ENCODE data around the gene GALNT2.

The GALNT2 gene

GRCh38 chr1:230169454-230170152, 102.6 kb downstream of the GALNT2 start:
- Histone ChIP-seq H3K4me3 (replicated peaks; ENCODE audit: insufficient read depth, low read length) (no peak overlapping the region), H3K27ac (replicated peaks) (no peak overlapping the region), H3K27me3 (ENCODE audit: insufficient read depth, poor library complexity, severe bottlenecking) (no peaks in the 10 kb centered on the region)
- DNase-seq (ENCODE audit: low read depth in 1 of 2, low spot score in 1 of 2), result no peak
- TF ChIP-seq SPI1 (IDR thresholded peaks at IDR 0.05; ENCODE audit: borderline replicate concordance, low read depth) (no peak), GABPA (IDR thresholded peaks at IDR 0.05; ENCODE audit: low read depth) (no peak), POLR2AphosphoS5 (IDR thresholded peaks at IDR 0.05; ENCODE audit: low read depth) (no peak), REST (IDR thresholded peaks at IDR 0.05; ENCODE audit: insufficient replicate concordance, low read depth) (no peak)
- TF ChIP-seq, protein P1, sequence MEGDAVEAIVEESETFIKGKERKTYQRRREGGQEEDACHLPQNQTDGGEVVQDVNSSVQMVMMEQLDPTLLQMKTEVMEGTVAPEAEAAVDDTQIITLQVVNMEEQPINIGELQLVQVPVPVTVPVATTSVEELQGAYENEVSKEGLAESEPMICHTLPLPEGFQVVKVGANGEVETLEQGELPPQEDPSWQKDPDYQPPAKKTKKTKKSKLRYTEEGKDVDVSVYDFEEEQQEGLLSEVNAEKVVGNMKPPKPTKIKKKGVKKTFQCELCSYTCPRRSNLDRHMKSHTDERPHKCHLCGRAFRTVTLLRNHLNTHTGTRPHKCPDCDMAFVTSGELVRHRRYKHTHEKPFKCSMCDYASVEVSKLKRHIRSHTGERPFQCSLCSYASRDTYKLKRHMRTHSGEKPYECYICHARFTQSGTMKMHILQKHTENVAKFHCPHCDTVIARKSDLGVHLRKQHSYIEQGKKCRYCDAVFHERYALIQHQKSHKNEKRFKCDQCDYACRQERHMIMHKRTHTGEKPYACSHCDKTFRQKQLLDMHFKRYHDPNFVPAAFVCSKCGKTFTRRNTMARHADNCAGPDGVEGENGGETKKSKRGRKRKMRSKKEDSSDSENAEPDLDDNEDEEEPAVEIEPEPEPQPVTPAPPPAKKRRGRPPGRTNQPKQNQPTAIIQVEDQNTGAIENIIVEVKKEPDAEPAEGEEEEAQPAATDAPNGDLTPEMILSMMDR (IDR thresholded peaks at IDR 0.05; ENCODE audit: insufficient read depth, low read length), result no peak

DNA sequence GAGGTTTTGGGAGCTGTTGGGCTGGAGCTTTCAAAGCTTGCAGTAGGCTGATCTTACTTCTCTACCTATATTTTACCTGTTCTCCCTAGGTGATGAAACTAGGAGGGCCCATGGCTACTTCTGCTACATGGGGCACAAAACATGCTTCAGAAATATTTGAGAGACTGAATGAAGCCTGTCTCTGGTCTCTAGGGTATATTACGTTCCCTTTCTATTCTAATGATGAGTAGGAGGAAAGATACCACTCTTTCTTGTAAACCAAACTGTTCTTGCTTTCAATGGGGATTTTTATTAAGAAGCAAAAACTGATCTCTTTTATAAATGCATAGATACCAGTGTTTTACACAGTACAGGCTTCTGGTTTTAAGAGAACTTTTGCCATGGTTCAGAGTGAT, 103.1 kb downstream of the GALNT2 start:
- no peak for TF ChIP-seq GABPA (IDR thresholded peaks at IDR 0.05; ENCODE audit: low read depth)
- no peak for TF ChIP-seq SPI1 (IDR thresholded peaks at IDR 0.05; ENCODE audit: borderline replicate concordance, low read depth)
- no peak for TF ChIP-seq REST (IDR thresholded peaks at IDR 0.05; ENCODE audit: insufficient replicate concordance, low read depth)
- TF ChIP-seq POLR2AphosphoS5 (IDR thresholded peaks at IDR 0.05; ENCODE audit: low read depth), result no peak
- TF ChIP-seq, protein P1 (IDR thresholded peaks at IDR 0.05; ENCODE audit: insufficient read depth, low read length), result no peak
- Histone ChIP-seq H3K27ac (replicated peaks) (no peak overlapping the region), H3K4me3 (replicated peaks; ENCODE audit: insufficient read depth, low read length) (no peak overlapping the region), H3K27me3 (ENCODE audit: insufficient read depth, poor library complexity, severe bottlenecking) (no peaks in the 10 kb centered on the region)
- no peak for DNase-seq (ENCODE audit: low read depth in 1 of 2, low spot score in 1 of 2)

GRCh38 chr1:230170622-230171021, 103.6 kb downstream of the GALNT2 start:
- no peak overlapping the region for H3K4me3 ChIP-seq (replicated peaks; ENCODE audit: insufficient read depth, low read length)
- no peak for DNase-seq (ENCODE audit: low read depth in 1 of 2, low spot score in 1 of 2)
- H3K27ac ChIP-seq (replicated peaks), result no peak overlapping the region
- TF ChIP-seq GABPA (IDR thresholded peaks at IDR 0.05; ENCODE audit: low read depth) (no peak), REST (IDR thresholded peaks at IDR 0.05; ENCODE audit: insufficient replicate concordance, low read depth) (no peak), SPI1 (IDR thresholded peaks at IDR 0.05; ENCODE audit: borderline replicate concordance, low read depth) (no peak), POLR2AphosphoS5 (IDR thresholded peaks at IDR 0.05; ENCODE audit: low read depth) (no peak)
- TF ChIP-seq, protein P1 (IDR thresholded peaks at IDR 0.05; ENCODE audit: insufficient read depth, low read length), result no peak
- H3K27me3 ChIP-seq (ENCODE audit: insufficient read depth, poor library complexity, severe bottlenecking), result no peaks in the 10 kb centered on the region
